ENCODE measurements around the gene ZNF205. TPM values are rescaled to one million over a fixed set of nuclear protein-coding genes. Genes with fewer than 3 reads are reported as not detected.

ZNF205 gene
- total RNA-seq, 4 donors from 2014 or later, result 10.6 to 25.0 (median 17.1) TPM

DNA sequence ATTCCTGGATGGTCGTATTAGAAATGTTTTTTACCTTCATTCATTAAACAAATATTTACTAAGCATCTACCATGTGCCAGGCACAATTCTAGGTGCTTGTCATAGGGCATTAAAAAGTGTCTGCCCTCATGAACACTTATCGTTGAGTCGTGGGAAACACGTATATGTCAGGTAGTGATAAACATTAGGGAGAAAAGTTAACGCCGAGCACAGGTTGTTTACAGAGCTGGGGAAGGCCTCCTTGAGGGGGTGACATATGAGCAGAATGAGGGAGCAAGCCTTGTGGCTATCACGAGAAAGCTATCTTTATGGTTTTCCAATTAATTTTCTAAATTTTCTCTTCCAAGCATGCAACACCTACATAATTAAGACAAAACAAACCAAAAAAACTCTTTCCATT lies 21.5 kb downstream of the ZNF205 start:
- TF ChIP-seq, protein P1, sequence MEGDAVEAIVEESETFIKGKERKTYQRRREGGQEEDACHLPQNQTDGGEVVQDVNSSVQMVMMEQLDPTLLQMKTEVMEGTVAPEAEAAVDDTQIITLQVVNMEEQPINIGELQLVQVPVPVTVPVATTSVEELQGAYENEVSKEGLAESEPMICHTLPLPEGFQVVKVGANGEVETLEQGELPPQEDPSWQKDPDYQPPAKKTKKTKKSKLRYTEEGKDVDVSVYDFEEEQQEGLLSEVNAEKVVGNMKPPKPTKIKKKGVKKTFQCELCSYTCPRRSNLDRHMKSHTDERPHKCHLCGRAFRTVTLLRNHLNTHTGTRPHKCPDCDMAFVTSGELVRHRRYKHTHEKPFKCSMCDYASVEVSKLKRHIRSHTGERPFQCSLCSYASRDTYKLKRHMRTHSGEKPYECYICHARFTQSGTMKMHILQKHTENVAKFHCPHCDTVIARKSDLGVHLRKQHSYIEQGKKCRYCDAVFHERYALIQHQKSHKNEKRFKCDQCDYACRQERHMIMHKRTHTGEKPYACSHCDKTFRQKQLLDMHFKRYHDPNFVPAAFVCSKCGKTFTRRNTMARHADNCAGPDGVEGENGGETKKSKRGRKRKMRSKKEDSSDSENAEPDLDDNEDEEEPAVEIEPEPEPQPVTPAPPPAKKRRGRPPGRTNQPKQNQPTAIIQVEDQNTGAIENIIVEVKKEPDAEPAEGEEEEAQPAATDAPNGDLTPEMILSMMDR (IDR thresholded peaks at IDR 0.05), result no peak
- TF ChIP-seq POLR2AphosphoS5 (IDR thresholded peaks at IDR 0.05) (no peak), POLR2A (IDR thresholded peaks at IDR 0.05; ENCODE audit: low read depth) (no peak), EP300 (IDR thresholded peaks at IDR 0.05) (no peak)
- H3K4me3 ChIP-seq, result peak overlapping the region; percentile 75 to 85 (median 82)
- H3K36me3 ChIP-seq, result peaks cover 2 to 36% (median 22%) of the 10 kb centered on the region in 4 donors
- no peak for DNase-seq (ENCODE audit: extremely low spot score)
- H3K9me3 ChIP-seq, result no peaks in the 10 kb centered on the region
- WGBS, result 7% methylated on average over 7 of the region's 7 CpGs
- intact Hi-C loops (cut with DNase I), result no loop called here
- H3K27ac ChIP-seq (replicated peaks in 1 of 4), result peak overlapping the region; percentile 93 to 97 (median 95)
- no peaks in the 10 kb centered on the region for H3K27me3 ChIP-seq
- peaks cover 36 to 60% (median 49%) of the 10 kb centered on the region in 4 donors for H3K4me1 ChIP-seq

DNA sequence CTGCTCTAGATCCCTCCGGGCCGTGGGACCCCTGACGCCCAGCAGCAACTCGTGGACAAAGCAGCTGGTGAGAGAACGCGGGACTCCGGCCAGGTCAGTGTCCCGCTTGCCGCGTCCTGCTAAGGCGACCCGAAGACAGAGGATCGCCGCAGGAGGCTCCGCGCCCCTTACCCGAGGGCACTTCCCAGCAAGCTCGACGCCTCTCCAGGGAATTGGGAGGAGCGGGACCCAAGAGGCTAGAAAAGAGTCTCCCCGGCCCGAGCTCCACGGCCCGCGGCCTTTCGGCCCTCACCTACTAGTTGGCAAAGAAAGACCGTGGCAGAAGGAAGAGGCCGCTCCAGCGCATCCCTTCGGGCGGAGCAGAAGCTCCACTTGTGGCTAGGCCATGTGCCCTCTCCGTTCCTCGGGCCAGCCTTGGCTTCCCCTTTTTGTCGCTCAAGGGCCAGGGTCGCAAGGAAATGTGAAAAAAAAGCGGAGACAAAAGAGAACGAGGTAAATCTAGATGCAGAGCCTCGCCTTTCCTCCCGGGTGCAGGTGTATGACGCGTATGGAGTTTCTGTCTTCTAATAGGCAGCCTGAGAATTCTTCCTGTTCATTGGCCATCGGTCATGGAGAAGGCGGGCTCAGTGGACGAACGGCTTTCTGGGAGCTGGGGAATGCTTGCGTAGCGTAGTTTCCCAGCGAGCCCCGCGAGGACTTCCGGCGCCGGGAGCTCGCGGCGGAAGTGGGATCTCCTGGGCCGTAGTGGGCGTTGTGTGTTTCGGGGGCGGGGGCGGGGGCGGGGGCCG lies 22.1 kb downstream of the ZNF205 start, which contains the start of gene ZNF213:
ZNF213 (plus strand) TSS at position 692 of the 788 bp plus-strand sequence. CDS start 2,252 bp downstream, outside the sequence.
- DNase-seq (ENCODE audit: extremely low spot score), result peak; percentile 99
- H3K4me3 ChIP-seq, result peak within 1 kb of the TSS; percentile 75 to 85 (median 82)
- TF ChIP-seq POLR2A (IDR thresholded peaks at IDR 0.05; ENCODE audit: low read depth), result peak; percentile 88
- TF ChIP-seq, protein P1 (IDR thresholded peaks at IDR 0.05), result no peak
- TF ChIP-seq POLR2AphosphoS5 (IDR thresholded peaks at IDR 0.05), result peak; percentile 95 to 99
- H3K36me3 ChIP-seq, result peaks cover 3 to 42% (median 29%) of the 10 kb centered on the region in 4 donors
- intact Hi-C loops (cut with DNase I), result no loop called here
- no peaks in the 10 kb centered on the region for H3K27me3 ChIP-seq
- H3K27ac ChIP-seq (replicated peaks in 1 of 4), result peak within 1 kb of the TSS; percentile 93 to 97 (median 95)
- H3K4me1 ChIP-seq, result peaks cover 29 to 53% (median 42%) of the 10 kb centered on the region in 4 donors
- H3K9me3 ChIP-seq, result no peaks in the 10 kb centered on the region
- WGBS, result 0% methylated on average over 12 of the region's 63 CpGs

DNA sequence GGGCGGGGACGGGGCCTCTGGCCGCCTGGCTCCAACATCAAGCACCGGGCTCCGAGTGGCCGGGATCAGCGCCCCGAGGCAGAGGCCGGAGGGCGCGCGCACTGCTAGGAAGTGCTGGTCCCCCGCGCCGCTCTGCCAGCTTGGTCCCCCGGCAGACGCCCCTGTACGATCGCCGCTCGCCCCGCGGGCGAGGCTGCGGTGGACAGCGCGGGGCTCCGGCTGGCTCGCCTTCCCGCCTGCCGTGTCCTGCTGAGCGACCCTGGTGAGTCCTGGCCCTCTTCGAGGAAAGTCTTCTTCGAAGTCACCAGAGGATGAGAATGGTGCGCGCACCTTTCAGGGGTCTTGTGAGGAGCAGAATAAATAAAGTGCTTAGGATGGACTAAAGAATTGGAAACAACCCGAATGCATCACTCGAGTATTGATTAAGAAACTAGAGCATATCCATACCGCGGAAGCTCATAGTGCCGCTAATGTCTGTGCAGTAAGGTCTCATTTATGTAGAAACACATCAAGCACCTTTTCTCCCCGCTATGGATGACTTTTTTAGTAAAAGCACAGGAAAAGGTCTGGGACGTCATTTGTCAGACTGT lies 22.8 kb downstream of the ZNF205 start:
- Histone ChIP-seq H3K27me3 (no peaks in the 10 kb centered on the region), H3K4me3 (peak overlapping the region; percentile 75 to 85 (median 82)), H3K4me1 (peaks cover 25 to 47% (median 37%) of the 10 kb centered on the region in 4 donors), H3K27ac (replicated peaks in 1 of 4) (peak overlapping the region; percentile 93 to 97 (median 95)), H3K36me3 (peaks cover 3 to 49% (median 35%) of the 10 kb centered on the region in 4 donors), H3K9me3 (no peaks in the 10 kb centered on the region)
- no peak for DNase-seq (ENCODE audit: extremely low spot score)
- intact Hi-C loops (cut with DNase I), result no loop called here
- WGBS, result 2% methylated on average over 26 of the region's 43 CpGs
- no peak for TF ChIP-seq POLR2AphosphoS5 (IDR thresholded peaks at IDR 0.05)
- TF ChIP-seq, protein P1 (IDR thresholded peaks at IDR 0.05), result no peak
- TF ChIP-seq POLR2A (IDR thresholded peaks at IDR 0.05; ENCODE audit: low read depth), result no peak
- no peak for TF ChIP-seq EP300 (IDR thresholded peaks at IDR 0.05)

DNA sequence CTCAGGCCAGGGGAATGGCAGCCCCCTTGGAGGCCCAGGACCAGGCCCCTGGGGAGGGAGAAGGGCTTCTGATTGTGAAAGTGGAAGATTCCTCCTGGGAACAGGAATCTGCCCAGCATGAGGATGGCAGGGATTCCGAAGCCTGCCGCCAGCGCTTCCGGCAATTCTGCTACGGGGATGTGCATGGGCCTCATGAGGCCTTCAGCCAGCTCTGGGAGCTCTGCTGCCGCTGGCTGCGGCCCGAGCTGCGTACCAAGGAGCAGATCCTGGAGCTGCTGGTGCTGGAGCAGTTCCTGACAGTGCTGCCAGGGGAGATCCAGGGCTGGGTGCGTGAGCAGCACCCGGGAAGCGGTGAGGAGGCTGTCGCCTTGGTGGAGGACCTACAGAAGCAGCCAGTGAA lies 24.9 kb downstream of the ZNF205 start:
- H3K27me3 ChIP-seq, result no peaks in the 10 kb centered on the region
- H3K4me3 ChIP-seq, result no peak overlapping the region
- peaks cover 25 to 41% (median 31%) of the 10 kb centered on the region in 4 donors for H3K4me1 ChIP-seq
- no CpG with 5 or more reads among the region's 13 CpGs for WGBS
- H3K27ac ChIP-seq (replicated peaks in 1 of 4), result no peak overlapping the region
- no peaks in the 10 kb centered on the region for H3K9me3 ChIP-seq
- H3K36me3 ChIP-seq, result peaks cover 17 to 54% (median 49%) of the 10 kb centered on the region in 4 donors
- TF ChIP-seq POLR2AphosphoS5 (IDR thresholded peaks at IDR 0.05) (no peak), POLR2A (IDR thresholded peaks at IDR 0.05; ENCODE audit: low read depth) (no peak), EP300 (IDR thresholded peaks at IDR 0.05) (no peak)
- TF ChIP-seq, protein P1 (IDR thresholded peaks at IDR 0.05), result no peak
- intact Hi-C loops (cut with DNase I), result no loop called here
- no peak for DNase-seq (ENCODE audit: extremely low spot score)
